ENCODE results near the gene TTI1.

DNA sequence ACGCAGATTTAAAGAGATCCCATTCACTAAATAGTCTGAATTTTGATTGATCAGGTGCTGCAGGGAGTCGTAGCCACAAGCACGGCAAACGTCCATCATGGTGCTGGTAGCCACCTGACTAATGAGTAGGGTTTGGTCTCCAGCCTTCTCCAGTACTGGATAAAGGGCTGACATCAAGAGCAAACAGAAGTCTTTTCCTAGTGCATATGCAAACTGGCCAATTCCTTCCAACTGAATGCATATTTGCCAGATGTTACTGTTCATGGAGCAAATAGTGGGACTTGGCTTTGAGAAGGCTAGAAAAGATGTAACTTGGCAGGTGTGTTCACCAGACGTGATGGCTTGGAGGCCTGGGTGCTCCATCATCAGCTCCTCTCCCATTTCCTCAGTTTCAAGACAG lies 21.6 kb downstream of the TTI1 start:
- TF ChIP-seq, protein P1, sequence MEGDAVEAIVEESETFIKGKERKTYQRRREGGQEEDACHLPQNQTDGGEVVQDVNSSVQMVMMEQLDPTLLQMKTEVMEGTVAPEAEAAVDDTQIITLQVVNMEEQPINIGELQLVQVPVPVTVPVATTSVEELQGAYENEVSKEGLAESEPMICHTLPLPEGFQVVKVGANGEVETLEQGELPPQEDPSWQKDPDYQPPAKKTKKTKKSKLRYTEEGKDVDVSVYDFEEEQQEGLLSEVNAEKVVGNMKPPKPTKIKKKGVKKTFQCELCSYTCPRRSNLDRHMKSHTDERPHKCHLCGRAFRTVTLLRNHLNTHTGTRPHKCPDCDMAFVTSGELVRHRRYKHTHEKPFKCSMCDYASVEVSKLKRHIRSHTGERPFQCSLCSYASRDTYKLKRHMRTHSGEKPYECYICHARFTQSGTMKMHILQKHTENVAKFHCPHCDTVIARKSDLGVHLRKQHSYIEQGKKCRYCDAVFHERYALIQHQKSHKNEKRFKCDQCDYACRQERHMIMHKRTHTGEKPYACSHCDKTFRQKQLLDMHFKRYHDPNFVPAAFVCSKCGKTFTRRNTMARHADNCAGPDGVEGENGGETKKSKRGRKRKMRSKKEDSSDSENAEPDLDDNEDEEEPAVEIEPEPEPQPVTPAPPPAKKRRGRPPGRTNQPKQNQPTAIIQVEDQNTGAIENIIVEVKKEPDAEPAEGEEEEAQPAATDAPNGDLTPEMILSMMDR (IDR thresholded peaks at IDR 0.05 in 4 of 5, conservative IDR thresholded peaks at IDR 0.05 in 1 of 5), result no peak
- TF ChIP-seq POLR2A (IDR thresholded peaks at IDR 0.05), result no peak
